ENCODE measurements around the gene FCF1.
A peak's percentile ranks its signal among the peaks of the same experiment; 100 is the strongest.
"Not testable (repeated sequence)": the region's sequence is repeated elsewhere in the genome, so short reads cannot be mapped to it uniquely, and the experiment has no call there.

The FCF1 gene

GRCh38 chr14:74702293-74702692 lies 10.7 kb upstream of the FCF1 start:
- no peak for DNase-seq (ENCODE audit: low spot score)

- no peak for DNase-seq (ENCODE audit: low spot score)
Measured at GRCh38 chr14:74703043-74703442, 9.9 kb upstream of the FCF1 start.

GRCh38 chr14:74704656-74705055 lies 8.3 kb upstream of the FCF1 start:
- no peak for DNase-seq (ENCODE audit: low spot score)

GRCh38 chr14:74705613-74706500 lies 7.1 kb upstream of the FCF1 start:
- DNase-seq (ENCODE audit: low spot score): no peak

- DNase-seq (ENCODE audit: low spot score): no peak
Measured at GRCh38 chr14:74710480-74710879, 2.5 kb upstream of the FCF1 start.

- DNase-seq (ENCODE audit: low spot score): no peak
Measured at GRCh38 chr14:74711651-74712050, 1.3 kb upstream of the FCF1 start.

- no peak for DNase-seq (ENCODE audit: low spot score)
Measured at GRCh38 chr14:74713395-74713735, 421 bp downstream of the FCF1 start.

GRCh38 chr14:74720526-74720925 lies 7.6 kb downstream of the FCF1 start:
- DNase-seq (ENCODE audit: low spot score): no peak

- no peak for DNase-seq (ENCODE audit: low spot score)
Measured at GRCh38 chr14:74723134-74723533, 10.2 kb downstream of the FCF1 start.

GRCh38 chr14:74732387-74732786 lies 19.4 kb downstream of the FCF1 start:
- DNase-seq (ENCODE audit: low spot score): no peak

- DNase-seq (ENCODE audit: low spot score): no peak
Measured at GRCh38 chr14:74733221-74733620, 20.3 kb downstream of the FCF1 start.

- DNase-seq (ENCODE audit: low spot score): no peak
Measured at GRCh38 chr14:74735125-74735524, 22.2 kb downstream of the FCF1 start.

- no peak for DNase-seq (ENCODE audit: low spot score)
Measured at GRCh38 chr14:74737753-74738325, 24.9 kb downstream of the FCF1 start.

GRCh38 chr14:74739293-74740030 lies 26.5 kb downstream of the FCF1 start:
- DNase-seq (ENCODE audit: low spot score): no peak

GRCh38 chr14:74747237-74747636 lies 34.3 kb downstream of the FCF1 start:
- DNase-seq (ENCODE audit: low spot score): no peak

GRCh38 chr14:74754157-74754556 lies 41.2 kb downstream of the FCF1 start:
- DNase-seq (ENCODE audit: low spot score): no peak

GRCh38 chr14:74754899-74755298 lies 42.0 kb downstream of the FCF1 start:
- DNase-seq (ENCODE audit: low spot score): no peak

- no peak for DNase-seq (ENCODE audit: low spot score)
Measured at GRCh38 chr14:74756326-74756725, 43.4 kb downstream of the FCF1 start.

- DNase-seq (ENCODE audit: low spot score): not testable (repeated sequence)
Measured at GRCh38 chr14:74758505-74758904, 45.6 kb downstream of the FCF1 start.

GRCh38 chr14:74762917-74763802 lies 50.2 kb downstream of the FCF1 start, which contains the start of gene YLPM1:
Gene YLPM1 (plus strand): TSS chr14:74763316. CDS start chr14:74763490, 174 bp downstream.
- peak; percentile 95 for DNase-seq (ENCODE audit: low spot score)

GRCh38 chr14:74763803-74764531 lies 51.0 kb downstream of the FCF1 start:
- no peak for DNase-seq (ENCODE audit: low spot score)
